HPDE6-E6E7 (cell line): ENCODE data around the gene PRKAR1B.

Experiments
- DNase-seq: peaks from one replicate; pipeline ENCODE4 v3.0.0; 2011; ENCODE audit warnings: missing footprints; ENCODE audit errors: extremely low spot score

Gene PRKAR1B

GRCh38 chr7:739983-740942 is 13.2 kb upstream of the PRKAR1B start:
- no peak for DNase-seq

DNA sequence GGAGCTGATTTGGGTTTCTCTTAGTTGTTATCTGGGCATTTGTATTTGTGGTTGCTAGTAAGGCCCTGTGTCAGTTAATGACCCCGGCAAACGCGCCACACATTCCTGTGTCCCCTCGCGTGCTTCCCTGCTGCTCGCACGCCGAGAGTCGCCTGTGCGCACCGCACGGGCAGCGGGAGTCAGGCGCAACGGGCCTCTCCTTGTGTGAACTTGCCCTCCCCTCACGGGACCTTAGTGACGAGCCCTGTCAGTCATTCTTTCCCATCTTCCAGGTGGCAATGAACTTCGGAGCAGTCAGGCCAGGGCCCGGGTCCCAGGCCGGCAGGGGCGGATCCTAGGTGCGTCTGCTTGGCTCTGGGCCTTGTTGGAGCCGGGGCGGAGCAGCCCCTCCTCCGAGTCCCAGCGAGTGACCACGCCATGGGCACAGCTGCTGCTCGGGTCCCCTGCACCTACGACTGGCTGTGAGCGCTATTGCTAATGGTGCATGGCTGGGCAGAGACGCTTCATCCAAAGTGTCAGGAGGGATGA is 12.4 kb upstream of the PRKAR1B start:
- no peak for DNase-seq

DNA sequence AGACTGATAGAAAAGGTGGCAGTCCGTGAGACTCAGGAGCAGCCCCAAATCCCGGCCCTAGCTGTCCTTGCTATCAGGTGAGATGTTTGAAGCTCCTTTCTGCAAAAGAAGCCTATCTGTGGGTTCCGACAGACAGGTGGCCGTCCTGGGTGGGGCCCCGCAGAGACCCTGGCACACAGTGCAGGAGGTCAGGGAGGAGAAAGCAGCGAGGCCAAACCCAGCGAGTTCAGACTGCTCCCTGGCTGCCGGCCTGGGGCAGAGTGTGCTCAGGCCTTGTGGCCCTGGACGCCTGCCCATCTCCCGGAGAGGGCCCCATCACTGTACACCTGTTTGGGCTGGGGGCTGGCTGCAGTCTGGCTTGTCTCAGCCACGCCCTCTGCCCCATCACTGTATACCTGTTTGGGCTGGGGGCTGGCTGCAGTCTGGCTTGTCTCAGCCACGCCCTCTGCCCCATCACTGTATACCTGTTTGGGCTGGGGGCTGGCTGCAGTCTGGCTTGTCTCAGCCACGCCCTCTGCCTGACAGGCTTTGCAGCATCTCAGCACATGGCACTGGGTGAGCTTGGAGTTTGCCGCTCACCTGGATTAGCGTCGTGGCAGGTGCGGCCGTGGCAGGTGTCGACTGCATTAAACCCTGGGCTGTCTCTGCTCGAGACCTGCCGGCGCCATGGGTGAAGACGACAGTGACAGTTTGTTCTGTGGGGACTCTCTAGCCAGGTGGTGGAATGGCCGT is 11.8 kb upstream of the PRKAR1B start:
- DNase-seq, result no peak

DNA sequence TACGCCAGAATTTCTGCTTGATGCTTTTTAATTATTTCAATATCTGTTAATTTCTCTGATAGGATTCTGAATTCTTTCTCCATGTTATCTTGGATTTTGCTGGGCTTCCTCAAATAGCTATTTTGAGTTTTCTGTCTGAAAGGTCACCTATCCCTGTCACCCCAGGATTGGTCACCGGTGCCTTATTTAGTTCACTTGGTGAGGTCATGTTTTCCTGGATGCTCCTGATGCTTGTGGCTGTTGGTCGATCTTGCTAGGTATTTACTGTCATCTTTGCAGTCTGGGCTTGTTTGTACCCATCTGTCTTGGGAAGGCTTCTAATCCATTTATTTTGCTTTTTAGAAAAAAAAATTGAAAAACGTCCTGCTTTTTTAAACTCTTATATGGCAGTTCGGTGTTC is 11.2 kb upstream of the PRKAR1B start:
- DNase-seq, result no peak

- DNase-seq, result no peak
These were observed 7.7 kb upstream of the PRKAR1B start for GRCh38 chr7:734808-735207.

DNA sequence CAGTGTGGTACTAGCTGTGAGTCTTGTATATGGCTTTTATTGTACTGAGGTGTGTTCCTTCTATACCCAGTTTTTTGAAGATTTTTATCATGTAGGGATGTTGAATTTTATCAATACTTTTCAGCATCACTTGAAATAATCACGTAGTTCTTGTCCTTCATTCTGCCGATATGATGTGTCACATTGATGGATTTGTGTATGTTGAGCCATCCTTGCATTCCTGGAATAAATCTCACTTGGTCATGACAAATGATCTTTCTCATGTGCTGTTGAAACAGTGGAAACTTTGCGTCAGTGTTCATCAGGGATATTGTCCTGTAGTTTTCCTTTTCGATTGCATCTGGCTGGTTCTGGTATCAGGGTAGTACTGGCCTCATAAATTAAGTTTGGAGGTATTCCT is 7.1 kb upstream of the PRKAR1B start:
- DNase-seq, result no peak

DNA sequence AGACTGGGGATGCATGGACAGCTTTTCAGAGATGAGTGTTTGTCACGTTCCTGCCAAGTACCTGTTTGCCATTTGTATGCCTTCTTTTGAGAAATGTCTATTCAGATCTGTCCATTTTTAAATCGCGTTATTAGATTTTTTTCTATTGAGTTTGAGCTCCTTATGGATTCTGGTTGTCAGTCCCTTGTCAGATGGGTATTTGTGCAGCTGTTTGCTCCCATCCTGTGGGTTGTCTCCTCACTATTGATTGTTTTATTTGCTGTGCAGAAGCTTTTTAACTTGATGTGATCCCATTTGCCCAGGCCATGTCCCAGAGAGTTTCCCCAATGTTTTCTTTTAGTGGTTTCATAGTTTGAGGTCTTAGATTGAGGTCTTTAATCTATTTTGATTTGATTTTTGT is 5.5 kb upstream of the PRKAR1B start:
- DNase-seq, result no peak

GRCh38 chr7:732094-732541 is 5.0 kb upstream of the PRKAR1B start:
- no peak for DNase-seq

- DNase-seq, result no peak
These were observed 4.5 kb upstream of the PRKAR1B start for GRCh38 chr7:731440-732085.

GRCh38 chr7:730501-731439 is 3.7 kb upstream of the PRKAR1B start:
- DNase-seq, result no peak

- DNase-seq, result no peak
These were observed 2.3 kb upstream of the PRKAR1B start for GRCh38 chr7:729140-730000.

DNA sequence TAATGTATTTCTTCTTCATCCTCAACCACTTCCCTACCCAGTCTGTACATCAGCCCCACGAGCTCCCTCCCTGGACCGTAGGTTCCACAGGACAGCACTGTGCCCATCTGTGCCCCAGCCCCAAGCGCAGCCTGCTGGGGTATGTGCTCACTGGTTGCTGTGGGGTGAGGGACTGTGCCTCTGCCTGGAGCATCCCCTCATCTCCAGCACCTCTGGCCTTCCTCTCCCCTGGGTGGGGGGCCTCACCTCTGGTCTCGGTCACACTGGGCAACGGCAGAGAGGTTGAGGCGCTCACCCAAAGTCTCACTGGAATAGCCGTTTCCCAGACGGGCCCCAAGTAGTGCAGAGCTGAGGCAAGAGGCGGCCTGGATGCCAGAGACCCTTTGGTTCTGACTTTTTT is 1.5 kb upstream of the PRKAR1B start:
- DNase-seq, result no peak

DNA sequence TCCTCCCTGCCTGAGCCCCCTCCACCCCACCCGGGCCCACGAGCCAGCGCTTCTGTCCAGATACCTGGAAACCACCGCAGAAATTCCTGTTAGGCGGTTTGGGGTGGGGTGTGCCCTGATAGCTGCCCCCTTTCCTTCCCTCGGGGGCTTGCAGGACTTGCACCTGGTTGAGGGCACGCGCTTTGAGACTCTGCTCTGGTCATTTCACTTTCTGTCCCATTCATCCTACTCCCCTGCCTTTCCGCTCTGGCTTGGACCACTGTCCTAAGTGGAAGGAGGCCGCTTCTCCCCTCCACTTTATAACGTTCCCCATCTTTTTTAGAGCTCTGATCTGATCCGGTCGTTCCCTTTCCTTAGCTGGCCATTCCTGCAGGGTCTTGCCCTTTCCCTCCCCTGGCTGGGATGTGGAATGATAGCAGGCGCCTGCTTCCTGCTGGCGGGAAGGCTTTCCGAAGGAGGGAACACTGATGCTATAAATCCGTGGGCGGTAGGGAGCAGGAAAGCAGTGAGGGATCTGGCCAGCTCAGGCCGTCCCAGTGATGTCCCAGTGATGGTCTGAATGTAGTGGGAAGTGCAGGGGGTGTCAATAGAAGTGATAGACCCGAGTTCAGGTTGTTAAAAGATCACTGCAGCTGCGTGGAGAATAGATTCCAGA is 852 bp upstream of the PRKAR1B start:
- DNase-seq, result no peak

- no peak for DNase-seq
These were observed 302 bp downstream of the PRKAR1B start for GRCh38 chr7:726854-727103.

- peak; percentile 71 for DNase-seq
These were observed 812 bp downstream of the PRKAR1B start, which contains the start of gene DNAAF5 for GRCh38 chr7:726084-726853. DNAAF5 (plus strand) TSS chr7:726699; CDS start chr7:726721, 22 bp downstream.

- no peak for DNase-seq
These were observed 1.7 kb downstream of the PRKAR1B start for GRCh38 chr7:725223-726005.

DNA sequence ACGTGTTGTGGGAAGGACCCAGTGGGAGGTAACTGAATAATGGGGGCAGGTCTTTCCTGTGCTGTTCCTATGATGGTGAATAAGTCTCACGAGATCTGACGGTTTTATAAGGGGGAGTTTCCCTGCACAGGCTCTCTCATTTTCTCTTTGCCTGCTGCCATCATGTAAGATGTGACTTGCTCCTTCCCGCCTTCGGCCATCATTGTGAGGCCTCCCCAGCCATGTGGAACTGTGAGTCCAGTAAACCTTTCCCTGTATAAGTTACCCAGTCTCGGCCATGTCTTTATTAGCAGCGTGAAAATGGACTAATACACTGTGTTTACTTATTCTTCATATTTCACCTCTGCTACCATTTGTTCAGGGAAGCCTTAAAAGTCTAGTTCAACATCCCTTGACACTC is 2.8 kb downstream of the PRKAR1B start:
- no peak for DNase-seq

DNA sequence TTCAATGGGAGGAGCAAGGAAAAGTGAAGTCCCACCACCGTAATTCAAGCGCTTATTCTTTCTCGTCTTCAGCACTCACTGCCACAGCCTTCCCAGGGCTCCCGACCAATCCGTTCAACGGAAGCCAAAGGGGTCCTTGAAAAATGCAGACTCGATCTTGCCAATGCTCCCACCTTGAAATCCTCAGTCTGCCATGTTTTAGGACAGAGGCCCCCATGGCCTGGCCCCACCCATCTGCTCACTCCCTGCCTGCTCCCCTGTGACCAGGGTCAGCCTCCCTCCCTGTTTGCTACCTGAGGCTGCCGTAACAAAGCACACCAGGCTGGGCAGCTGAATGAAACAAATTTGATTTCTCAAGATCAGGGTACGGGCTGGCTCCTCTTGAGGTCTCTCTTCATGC is 3.5 kb downstream of the PRKAR1B start:
- no peak for DNase-seq
